ENCODE data around the gene CLCN4. TPM values are rescaled to one million over a fixed set of nuclear protein-coding genes. Genes with fewer than 3 reads are reported as not detected.

CLCN4 gene
- total RNA-seq, 2 experiments from 2014 or later: not detected

DNA sequence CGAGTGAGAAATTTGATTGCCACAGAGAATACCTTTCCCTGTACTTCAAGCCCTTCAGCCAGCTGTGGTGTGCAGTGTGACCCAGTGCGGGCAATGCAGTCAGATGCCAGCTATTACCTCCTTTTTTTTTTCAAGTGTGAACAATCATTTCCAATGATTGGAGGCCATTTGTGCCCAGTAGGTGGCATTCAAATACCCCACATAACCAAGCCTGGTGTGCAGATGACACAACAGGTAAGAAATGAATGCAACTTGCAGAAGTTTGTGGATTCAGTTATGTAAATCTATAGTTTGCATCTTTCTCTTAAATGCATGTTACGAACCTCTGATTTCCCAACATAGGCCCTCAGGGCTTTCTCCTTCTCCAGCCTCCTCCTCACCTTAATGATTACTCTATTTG is 98.0 kb downstream of the CLCN4 start:
- Mint-ChIP-seq H3K27ac (no peak overlapping the region), H3K4me3 (no peak overlapping the region), H3K36me3 (ENCODE audit: low read depth) (no peaks in the 10 kb centered on the region), H3K9me3 (no peaks in the 10 kb centered on the region), H3K4me1 (ENCODE audit: low read depth) (no peaks in the 10 kb centered on the region), H3K27me3 (no peaks in the 10 kb centered on the region)
- no peak overlapping the region for H3K4me3 ChIP-seq (ENCODE audit: low read length)
- H3K4me1 ChIP-seq (ENCODE audit: insufficient read depth, low read length): no peaks in the 10 kb centered on the region
- H3K9me3 ChIP-seq (ENCODE audit: control insufficient read depth in 1 of 2, insufficient read depth in 1 of 2, low read length in 2 of 2): no peaks in the 10 kb centered on the region
- H3K36me3 ChIP-seq (ENCODE audit: insufficient read depth, low read length): no peaks in the 10 kb centered on the region
- intact Hi-C loops (cut with DNase I, micrococcal nuclease): no loop called here
- ChIA-PET POLR2A (no interaction called here), CTCF (no interaction called here)
- H3K27me3 ChIP-seq (ENCODE audit: control insufficient read depth in 1 of 2, insufficient read depth in 2 of 2, low read length in 2 of 2): no peaks in the 10 kb centered on the region
- DNase-seq: no peak
- H3K27ac ChIP-seq (ENCODE audit: low read depth in 1 of 2, low read length in 2 of 2): no peak overlapping the region
- no peak for ATAC-seq (ENCODE audit: poor library complexity)
- TF ChIP-seq, protein P1, sequence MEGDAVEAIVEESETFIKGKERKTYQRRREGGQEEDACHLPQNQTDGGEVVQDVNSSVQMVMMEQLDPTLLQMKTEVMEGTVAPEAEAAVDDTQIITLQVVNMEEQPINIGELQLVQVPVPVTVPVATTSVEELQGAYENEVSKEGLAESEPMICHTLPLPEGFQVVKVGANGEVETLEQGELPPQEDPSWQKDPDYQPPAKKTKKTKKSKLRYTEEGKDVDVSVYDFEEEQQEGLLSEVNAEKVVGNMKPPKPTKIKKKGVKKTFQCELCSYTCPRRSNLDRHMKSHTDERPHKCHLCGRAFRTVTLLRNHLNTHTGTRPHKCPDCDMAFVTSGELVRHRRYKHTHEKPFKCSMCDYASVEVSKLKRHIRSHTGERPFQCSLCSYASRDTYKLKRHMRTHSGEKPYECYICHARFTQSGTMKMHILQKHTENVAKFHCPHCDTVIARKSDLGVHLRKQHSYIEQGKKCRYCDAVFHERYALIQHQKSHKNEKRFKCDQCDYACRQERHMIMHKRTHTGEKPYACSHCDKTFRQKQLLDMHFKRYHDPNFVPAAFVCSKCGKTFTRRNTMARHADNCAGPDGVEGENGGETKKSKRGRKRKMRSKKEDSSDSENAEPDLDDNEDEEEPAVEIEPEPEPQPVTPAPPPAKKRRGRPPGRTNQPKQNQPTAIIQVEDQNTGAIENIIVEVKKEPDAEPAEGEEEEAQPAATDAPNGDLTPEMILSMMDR (IDR thresholded peaks at IDR 0.05): no peak

DNA sequence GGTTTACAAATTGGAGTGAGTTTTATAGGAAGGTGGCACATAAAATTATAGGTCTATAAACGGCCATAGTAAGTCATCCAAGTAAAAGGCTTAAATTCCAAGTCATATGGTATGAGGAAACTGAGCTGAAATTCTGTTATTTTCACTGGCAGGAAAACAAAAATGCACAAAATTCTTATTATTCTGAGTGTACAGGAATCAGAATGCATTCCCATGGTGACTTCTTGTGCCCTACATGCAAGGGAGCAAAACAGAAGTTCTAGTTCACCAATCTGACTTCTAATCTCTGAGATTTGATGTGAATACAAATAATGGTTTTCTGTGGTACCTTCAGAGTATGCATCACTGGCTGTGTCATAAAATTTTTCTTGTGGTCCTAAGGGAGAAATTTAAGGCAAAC is 102.9 kb downstream of the CLCN4 start:
- no peak overlapping the region for H3K4me3 ChIP-seq (ENCODE audit: low read length)
- H3K27ac ChIP-seq (ENCODE audit: low read depth in 1 of 2, low read length in 2 of 2): no peak overlapping the region

DNA sequence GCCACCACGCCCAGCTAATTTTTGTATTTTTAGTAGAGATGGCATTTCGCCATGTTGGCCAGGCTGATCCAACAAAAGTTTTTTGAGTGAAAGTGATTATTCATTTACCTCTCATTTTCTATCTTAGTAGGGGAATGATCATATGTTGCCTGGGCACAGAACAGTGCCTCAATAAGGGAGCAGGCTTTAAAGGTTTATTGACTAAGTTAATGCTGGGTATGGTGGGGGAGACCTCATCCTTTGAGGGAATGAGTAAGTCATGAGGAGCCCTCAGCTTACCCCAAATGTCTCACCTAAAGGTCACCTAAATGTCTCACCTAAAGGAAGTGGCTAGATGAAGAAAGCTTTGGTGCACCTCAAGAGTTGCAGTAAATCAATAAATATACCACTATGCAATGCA is 109.0 kb downstream of the CLCN4 start:
- TF ChIP-seq, protein P1 (IDR thresholded peaks at IDR 0.05): no peak
- H3K27me3 ChIP-seq (ENCODE audit: control insufficient read depth in 1 of 2, insufficient read depth in 2 of 2, low read length in 2 of 2): no peaks in the 10 kb centered on the region
- DNase-seq (no peak), ATAC-seq (ENCODE audit: poor library complexity) (no peak)
- H3K9me3 Mint-ChIP-seq: peaks cover 2% of the 10 kb centered on the region
- H3K4me1 ChIP-seq (ENCODE audit: insufficient read depth, low read length): no peaks in the 10 kb centered on the region
- no peak overlapping the region for H3K4me3 ChIP-seq (ENCODE audit: low read length)
- no peaks in the 10 kb centered on the region for H3K4me1 Mint-ChIP-seq (ENCODE audit: low read depth)
- H3K36me3 ChIP-seq (ENCODE audit: insufficient read depth, low read length): no peaks in the 10 kb centered on the region
- H3K4me3 Mint-ChIP-seq: no peak overlapping the region
- H3K27ac Mint-ChIP-seq: no peak overlapping the region
- H3K9me3 ChIP-seq (ENCODE audit: control insufficient read depth in 1 of 2, insufficient read depth in 1 of 2, low read length in 2 of 2): no peaks in the 10 kb centered on the region
- CTCF ChIA-PET: no interaction called here
- intact Hi-C loops (cut with DNase I, micrococcal nuclease): no loop called here
- H3K27me3 Mint-ChIP-seq: no peaks in the 10 kb centered on the region
- H3K36me3 Mint-ChIP-seq (ENCODE audit: low read depth): no peaks in the 10 kb centered on the region
- no peak overlapping the region for H3K27ac ChIP-seq (ENCODE audit: low read depth in 1 of 2, low read length in 2 of 2)
- POLR2A ChIA-PET: no interaction called here

More for the DNA sequence above, 102.9 kb downstream of the CLCN4 start:
- DNase-seq (no peak), ATAC-seq (ENCODE audit: poor library complexity) (no peak)
- Histone ChIP-seq H3K9me3 (ENCODE audit: control insufficient read depth in 1 of 2, insufficient read depth in 1 of 2, low read length in 2 of 2) (no peaks in the 10 kb centered on the region), H3K36me3 (ENCODE audit: insufficient read depth, low read length) (no peaks in the 10 kb centered on the region), H3K4me1 (ENCODE audit: insufficient read depth, low read length) (no peaks in the 10 kb centered on the region), H3K27me3 (ENCODE audit: control insufficient read depth in 1 of 2, insufficient read depth in 2 of 2, low read length in 2 of 2) (no peaks in the 10 kb centered on the region)
- TF ChIP-seq, protein P1 (IDR thresholded peaks at IDR 0.05): no peak
- no peaks in the 10 kb centered on the region for H3K36me3 Mint-ChIP-seq (ENCODE audit: low read depth)
- intact Hi-C loops (cut with DNase I, micrococcal nuclease): no loop called here
- no peaks in the 10 kb centered on the region for H3K4me1 Mint-ChIP-seq (ENCODE audit: low read depth)
- H3K4me3 Mint-ChIP-seq: no peak overlapping the region
- H3K27me3 Mint-ChIP-seq: no peaks in the 10 kb centered on the region
- ChIA-PET POLR2A (no interaction called here), CTCF (no interaction called here)
- H3K27ac Mint-ChIP-seq: no peak overlapping the region
- H3K9me3 Mint-ChIP-seq: peaks cover 2% of the 10 kb centered on the region

Measured in CD4-positive, alpha-beta T cell (primary cell).